ENCODE measurements around the gene ADIPOR2.

DNA sequence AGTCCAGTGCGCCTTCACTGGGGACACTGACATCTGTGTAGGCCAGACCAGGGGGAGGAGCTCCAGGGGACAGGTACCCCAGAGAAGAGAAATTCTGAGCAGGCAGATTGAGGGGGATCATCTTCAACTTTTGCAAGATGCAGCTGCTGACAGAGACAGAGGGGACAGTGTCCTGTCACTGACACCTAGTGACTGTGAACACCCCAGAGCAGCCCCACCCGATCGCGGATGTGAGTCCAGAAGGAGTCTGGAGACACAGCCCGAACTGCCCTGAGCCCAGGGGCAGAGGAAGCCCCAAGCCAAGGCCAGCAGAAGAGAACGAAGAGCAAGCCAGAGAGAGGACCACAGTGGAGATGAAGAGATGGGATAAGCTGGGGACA is 107.8 kb downstream of the ADIPOR2 start:
- TF ChIP-seq, protein P1, sequence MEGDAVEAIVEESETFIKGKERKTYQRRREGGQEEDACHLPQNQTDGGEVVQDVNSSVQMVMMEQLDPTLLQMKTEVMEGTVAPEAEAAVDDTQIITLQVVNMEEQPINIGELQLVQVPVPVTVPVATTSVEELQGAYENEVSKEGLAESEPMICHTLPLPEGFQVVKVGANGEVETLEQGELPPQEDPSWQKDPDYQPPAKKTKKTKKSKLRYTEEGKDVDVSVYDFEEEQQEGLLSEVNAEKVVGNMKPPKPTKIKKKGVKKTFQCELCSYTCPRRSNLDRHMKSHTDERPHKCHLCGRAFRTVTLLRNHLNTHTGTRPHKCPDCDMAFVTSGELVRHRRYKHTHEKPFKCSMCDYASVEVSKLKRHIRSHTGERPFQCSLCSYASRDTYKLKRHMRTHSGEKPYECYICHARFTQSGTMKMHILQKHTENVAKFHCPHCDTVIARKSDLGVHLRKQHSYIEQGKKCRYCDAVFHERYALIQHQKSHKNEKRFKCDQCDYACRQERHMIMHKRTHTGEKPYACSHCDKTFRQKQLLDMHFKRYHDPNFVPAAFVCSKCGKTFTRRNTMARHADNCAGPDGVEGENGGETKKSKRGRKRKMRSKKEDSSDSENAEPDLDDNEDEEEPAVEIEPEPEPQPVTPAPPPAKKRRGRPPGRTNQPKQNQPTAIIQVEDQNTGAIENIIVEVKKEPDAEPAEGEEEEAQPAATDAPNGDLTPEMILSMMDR (IDR thresholded peaks at IDR 0.05; ENCODE audit: low read length): no peak
- no peak for TF ChIP-seq EZH2 (IDR thresholded peaks at IDR 0.05; ENCODE audit: borderline replicate concordance, low read length)

Measured in OCI-LY1 (cell line).